22Rv1 (cell line): ENCODE measurements around the gene DLL3.

Experiments used
- H3K27ac ChIP-seq: fragments of 450-650 bp; 2 replicates; pipeline ENCODE4 v1.5.1; 2017
- ZFX ChIP-seq: fragments of 450-650 bp; IDR thresholded peaks from 2 replicates; pipeline ENCODE4 v1.6.1; 2017; ENCODE audit warnings: antibody characterized with exemption, borderline replicate concordance
- TF ChIP-seq, protein P1 (sequence below): fragments of 450-650 bp; IDR thresholded peaks from 2 replicates; pipeline ENCODE4 v1.5.1; 2017; ENCODE audit warnings: mild to moderate bottlenecking

DLL3 gene

DNA sequence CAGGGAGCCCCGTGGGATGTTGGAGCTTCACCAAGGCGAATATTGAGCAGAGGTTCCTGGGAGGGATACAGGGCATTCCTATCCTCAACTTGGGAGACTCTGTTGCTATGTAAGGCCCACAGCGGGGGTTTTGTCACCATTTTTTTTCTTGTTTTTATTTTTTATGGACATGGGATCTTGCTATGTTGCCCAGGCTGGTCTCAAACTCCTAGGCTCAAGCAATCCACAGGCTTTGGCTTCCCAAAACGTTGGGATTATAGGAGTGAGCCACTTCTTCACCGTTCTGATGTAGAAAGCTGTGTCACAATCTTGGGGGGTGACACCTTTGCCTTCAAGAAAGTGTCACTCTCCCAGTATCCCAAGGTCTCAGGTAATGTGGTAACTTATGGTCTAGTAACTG, 2.6 kb downstream of the DLL3 start:
- TF ChIP-seq, protein P1, sequence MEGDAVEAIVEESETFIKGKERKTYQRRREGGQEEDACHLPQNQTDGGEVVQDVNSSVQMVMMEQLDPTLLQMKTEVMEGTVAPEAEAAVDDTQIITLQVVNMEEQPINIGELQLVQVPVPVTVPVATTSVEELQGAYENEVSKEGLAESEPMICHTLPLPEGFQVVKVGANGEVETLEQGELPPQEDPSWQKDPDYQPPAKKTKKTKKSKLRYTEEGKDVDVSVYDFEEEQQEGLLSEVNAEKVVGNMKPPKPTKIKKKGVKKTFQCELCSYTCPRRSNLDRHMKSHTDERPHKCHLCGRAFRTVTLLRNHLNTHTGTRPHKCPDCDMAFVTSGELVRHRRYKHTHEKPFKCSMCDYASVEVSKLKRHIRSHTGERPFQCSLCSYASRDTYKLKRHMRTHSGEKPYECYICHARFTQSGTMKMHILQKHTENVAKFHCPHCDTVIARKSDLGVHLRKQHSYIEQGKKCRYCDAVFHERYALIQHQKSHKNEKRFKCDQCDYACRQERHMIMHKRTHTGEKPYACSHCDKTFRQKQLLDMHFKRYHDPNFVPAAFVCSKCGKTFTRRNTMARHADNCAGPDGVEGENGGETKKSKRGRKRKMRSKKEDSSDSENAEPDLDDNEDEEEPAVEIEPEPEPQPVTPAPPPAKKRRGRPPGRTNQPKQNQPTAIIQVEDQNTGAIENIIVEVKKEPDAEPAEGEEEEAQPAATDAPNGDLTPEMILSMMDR: no peak
- no peak for TF ChIP-seq ZFX
- no peak overlapping the region for H3K27ac ChIP-seq

DNA sequence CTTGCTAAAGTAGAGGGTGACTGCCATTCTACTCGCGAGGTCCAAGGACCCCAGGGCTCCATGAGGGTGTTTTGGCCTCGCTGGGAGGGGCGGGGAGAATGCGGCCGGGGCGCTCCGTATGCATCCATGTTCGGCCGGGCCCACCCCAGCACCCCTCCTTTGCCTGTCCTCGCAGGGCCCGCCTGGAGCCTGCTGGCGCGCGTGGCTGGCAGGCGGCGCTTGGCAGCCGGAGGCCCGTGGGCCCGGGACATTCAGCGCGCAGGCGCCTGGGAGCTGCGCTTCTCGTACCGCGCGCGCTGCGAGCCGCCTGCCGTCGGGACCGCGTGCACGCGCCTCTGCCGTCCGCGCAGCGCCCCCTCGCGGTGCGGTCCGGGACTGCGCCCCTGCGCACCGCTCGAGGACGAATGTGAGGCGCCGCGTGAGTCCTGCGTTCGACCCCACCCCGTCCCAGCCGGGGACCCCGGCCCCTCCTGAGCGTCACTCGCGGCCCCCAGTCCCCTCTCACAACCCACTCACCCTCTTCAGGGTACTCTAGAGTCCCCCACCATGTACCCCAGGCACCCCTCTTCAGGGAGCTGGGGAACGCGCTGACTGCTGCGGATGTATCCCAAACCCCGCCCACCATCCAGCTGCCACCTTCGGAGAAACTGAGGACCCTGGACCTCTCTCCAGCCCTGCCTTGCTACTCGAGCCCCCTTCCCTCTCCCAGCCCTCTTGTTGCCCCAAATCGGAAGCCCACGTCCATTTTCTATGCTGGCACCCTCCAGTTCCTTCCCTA, 4.1 kb downstream of the DLL3 start:
- TF ChIP-seq, protein P1: peak; percentile 94
- TF ChIP-seq ZFX: no peak
- H3K27ac ChIP-seq: no peak overlapping the region

DNA sequence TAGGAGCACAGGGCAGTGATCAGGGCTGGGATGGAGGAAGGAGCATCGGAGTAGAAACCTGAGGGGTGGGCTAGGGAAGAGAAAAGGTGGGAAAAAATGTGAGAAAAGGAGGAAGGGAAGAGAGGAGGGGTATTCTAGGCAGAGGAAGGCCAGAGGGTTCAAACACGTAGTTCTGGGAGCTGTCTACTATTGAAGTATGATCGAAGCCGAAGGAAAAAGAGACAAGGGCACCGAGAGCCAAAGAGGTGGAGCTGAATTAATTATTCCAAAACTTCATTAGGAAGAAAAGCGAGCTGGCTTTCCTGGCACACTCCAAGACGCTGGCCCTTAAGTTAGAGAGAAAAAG, 7.8 kb downstream of the DLL3 start:
- no peak overlapping the region for H3K27ac ChIP-seq
- no peak for TF ChIP-seq ZFX
- TF ChIP-seq, protein P1: no peak

DNA sequence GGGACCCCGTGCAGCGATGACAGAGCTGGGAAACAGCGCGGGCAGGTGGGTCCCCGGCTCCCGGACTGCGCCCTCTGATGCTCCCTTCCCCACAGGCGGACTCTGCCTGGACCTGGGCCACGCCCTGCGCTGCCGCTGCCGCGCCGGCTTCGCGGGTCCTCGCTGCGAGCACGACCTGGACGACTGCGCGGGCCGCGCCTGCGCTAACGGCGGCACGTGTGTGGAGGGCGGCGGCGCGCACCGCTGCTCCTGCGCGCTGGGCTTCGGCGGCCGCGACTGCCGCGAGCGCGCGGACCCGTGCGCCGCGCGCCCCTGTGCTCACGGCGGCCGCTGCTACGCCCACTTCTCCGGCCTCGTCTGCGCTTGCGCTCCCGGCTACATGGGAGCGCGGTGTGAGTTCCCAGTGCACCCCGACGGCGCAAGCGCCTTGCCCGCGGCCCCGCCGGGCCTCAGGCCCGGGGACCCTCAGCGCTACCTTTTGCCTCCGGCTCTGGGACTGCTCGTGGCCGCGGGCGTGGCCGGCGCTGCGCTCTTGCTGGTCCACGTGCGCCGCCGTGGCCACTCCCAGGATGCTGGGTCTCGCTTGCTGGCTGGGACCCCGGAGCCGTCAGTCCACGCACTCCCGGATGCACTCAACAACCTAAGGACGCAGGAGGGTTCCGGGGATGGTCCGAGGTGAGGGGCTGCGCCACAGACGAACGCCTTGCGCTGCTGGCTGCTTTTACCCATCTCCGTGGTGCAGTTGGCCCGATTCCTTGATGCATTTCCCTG, 8.4 kb downstream of the DLL3 start:
- TF ChIP-seq ZFX: no peak
- TF ChIP-seq, protein P1: peak; percentile 4; the same call in 1 of the 2 replicates

DNA sequence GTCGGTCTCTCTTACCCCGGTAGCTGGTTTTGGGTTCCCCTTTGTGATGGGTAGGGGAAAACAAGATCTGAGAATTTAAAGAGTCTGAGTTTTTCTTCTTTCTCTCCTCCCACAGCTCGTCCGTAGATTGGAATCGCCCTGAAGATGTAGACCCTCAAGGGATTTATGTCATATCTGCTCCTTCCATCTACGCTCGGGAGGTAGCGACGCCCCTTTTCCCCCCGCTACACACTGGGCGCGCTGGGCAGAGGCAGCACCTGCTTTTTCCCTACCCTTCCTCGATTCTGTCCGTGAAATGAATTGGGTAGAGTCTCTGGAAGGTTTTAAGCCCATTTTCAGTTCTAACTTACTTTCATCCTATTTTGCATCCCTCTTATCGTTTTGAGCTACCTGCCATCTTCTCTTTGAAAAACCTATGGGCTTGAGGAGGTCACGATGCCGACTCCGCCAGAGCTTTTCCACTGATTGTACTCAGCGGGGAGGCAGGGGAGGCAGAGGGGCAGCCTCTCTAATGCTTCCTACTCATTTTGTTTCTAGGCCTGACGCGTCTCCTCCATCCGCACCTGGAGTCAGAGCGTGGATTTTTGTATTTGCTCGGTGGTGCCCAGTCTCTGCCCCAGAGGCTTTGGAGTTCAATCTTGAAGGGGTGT, 9.1 kb downstream of the DLL3 start:
- no peak overlapping the region for H3K27ac ChIP-seq
- no peak for TF ChIP-seq ZFX
- TF ChIP-seq, protein P1: no peak

More for the DNA sequence above, 8.4 kb downstream of the DLL3 start:
- no peak overlapping the region for H3K27ac ChIP-seq

- TF ChIP-seq, protein P1: no peak
- TF ChIP-seq ZFX: no peak
- H3K27ac ChIP-seq: no peak overlapping the region
Observed at GRCh38 chr19:39508629-39509028, 9.9 kb downstream of the DLL3 start.
